GM19397 (cell line): ENCODE measurements around the gene C6orf89.

ENCODE experiments used
- ATAC-seq: cut with Tn5 transposase; IDR thresholded peaks from one replicate; pipeline ENCODE4 v1.9.1; 2021; ENCODE audit warnings: mild to moderate bottlenecking, moderate library complexity; ENCODE audit not compliant: unreplicated experiment

C6orf89 gene

DNA sequence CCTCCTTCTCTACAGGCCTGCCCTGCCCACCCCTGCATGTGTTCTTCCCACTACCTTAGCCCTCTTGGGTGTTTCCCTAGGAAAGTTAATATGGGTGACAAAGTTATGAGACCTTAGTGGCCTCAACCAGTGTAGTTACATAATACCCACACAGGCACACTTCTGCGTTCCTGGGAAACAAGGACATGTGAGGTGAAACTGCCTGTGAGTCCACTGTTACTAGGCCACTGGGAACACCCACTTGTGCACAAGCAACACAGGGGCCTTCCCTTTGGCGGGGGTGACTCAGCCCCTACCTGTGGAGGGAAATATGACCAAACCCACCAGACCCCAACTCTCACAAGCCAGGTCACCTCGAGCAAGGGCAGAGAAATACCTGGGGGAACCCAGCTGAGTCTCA lies 81.5 kb downstream of the C6orf89 start:
- no peak for ATAC-seq

DNA sequence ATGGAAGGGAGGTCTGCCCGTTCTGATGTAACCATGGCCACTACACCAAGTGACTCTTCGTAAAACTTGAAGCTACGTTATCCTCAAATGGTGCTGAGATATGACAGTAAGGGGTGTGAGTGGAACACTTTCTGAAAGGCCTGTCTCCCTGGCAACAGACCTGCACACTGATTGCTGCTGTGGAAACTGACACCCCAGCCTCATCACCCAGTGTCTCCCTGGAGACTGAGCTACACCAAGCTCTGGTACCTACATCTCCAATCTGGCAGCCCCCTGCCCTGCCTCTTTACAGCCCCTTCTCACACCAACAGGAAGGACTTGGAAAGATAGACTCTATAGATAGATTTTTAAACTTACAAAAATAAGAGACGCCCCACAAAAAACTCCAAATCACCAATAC lies 82.0 kb downstream of the C6orf89 start:
- ATAC-seq = no peak

DNA sequence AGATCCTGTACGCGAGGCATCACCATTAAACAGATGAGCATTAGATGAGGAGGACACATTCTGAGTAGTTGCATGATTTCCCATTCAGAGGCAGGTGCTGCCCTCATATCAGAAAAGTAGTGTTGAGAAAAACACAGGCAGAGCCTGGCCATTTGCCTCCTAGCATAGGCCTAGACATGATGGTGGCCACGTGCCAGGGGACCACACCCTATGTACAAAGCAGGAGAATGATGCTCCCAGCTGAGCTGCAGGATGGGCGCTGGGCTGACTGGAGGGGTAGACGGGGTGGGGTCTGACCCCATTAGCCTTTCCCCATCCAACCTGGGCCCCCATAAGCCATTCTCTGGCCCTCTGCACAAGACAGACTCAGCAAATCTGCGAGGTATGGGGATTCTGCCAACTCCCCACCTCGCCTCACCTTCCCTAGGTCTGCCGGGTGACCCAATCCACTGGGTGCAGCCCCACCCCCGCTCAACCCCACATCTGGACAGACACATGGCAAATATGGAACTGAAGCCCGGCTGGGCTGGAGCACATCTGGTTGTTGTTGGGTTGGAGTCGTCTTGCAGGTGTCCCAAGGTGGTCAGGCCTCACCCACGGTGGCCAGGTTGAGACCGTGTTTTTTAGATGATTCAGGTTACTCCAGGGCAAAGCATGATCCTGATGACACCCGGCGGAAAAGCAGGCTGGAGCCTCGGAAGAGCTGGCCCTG lies 82.7 kb downstream of the C6orf89 start:
- ATAC-seq = no peak

DNA sequence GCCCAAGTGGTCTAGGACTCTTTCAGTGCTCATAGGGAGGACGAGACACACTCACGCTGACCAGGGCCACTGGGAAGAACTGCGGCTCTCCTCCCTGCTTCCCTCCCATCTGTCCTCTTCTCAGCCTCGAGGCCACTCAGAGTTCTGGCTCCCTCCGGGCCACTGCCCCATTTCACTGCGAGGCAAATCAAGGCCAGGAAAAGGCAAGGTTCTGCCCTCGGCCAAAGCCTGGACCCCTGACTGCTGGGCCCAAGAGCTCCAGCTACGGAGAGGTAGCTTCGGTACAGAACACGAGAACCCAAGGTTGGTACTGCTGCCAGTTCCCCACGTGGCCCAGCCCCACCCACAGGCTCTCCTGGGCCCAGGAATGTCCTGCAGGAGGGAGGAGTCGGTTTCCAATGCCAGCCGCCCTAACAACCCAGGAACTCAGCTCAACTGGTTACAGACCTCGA lies 83.5 kb downstream of the C6orf89 start:
- no peak for ATAC-seq

DNA sequence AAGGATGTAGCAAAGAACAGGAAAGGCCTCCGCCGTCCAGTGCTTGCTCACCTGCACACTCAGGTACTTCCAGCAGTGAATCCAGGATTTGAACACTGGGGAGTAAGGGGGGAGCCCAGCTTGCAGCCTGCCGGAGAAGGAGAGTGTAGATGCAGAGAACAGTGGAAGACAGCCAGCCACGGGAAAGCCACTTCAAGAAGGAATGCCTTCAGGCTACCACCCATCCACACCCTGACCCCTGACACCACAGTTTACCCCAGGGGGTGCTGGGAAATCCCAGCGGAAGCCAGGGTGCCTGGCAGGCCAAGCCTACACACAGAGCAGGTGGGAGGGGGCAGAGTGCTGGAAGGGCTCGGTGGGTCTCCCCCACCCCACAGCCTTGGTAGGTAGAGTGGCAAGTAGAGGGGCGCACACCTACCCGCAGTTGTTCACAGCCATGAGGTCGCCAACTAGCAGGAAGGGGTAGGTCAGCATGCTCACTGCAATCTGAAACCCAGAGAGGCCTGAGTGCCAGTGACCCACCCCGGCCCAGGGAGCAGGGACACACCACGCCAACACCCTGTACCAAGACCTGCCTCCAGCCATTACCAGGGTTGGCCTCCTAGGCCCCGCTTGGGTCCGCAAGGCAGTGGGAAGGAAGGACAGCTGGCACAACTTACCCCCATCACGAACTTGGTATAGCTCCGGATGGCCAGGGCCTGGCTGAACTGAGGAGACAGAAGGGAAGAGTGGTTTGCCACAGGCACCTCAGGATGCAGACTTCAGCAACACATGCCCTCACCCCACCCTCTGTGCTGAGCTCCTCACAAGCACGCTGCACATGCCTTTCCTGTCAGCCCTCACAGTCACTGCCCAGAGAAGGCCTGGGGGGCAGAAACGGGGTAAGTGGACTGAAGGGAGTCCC lies 84.5 kb downstream of the C6orf89 start:
- no peak for ATAC-seq

DNA sequence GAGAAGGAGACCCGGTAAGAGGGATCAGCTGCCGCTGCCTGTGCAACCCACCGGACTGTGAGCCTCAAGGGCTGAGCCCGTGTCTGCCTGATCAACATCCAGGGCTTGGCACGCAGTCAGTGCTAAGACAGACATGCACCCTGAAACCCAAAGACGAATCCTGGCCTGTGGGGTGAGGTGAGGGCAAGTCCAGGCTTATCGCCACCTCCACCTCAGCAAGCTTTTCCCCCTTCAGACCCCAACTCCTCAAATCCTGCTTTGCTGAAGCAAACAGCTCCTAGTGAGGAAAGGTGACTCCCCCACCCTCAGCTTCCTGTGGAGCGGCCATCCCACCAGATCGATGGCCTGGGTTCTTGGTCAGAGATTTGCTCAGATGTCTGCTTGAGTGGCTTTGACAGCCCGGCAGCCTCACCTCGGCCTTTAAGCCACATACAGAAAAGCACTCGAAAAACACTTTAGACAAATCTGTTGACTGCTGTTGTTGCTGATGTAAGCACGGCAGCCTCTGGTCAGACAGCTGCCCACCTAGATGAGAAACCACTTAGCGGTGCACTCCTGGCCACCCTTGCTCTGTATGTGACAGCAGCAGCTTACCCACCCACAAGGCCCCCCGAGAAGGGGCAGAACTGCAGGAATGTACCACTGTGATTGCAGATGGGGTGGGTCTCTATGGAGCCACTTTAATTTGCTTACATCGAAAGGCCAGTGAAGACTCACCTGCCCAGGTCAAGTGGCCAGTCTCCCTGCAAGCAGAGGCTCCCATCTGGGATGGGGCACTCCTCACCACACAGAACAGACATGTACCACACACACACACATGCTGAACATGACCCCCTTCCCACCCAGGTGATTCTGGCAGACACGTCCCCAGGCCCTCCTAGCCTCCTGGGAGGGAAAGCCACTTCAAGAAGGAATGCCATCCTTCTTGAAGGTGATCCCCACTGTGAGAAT lies 85.4 kb downstream of the C6orf89 start:
- ATAC-seq = no peak

DNA sequence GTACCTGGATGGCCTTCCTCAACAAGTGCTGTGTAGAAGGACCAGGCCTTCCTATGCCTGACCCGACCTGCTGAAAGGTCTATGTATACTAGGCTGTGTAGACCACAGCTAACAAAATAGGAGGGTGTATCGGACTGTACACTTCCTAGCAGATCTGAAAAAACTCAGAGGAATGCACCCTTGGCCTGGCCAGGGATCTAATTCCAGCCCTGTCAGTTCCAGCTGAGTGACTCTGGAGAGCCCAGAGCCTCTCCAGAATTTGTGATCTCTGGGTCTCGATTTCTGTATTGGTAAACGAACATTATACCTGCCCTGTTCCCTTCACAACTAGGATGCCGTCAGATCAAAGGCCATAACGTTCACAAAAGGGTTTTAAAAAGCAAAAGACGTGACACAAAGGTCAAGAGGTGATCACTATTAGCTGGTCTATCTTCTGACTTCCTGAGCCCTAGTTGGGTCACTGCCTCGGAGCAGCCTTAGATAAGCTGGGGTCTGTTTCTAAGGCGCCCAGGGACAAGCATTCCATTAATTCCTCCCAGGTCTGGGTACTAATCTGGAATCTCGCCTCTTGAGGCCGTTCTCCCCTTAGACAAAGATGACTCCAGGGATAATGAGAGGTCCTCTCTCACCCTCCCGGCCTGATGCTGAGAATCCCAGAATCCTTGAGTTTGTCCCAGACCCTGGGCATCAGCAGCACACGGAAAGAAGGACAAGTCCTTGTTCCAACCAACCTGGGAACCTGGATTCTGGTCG lies 86.3 kb downstream of the C6orf89 start:
- ATAC-seq = no peak

DNA sequence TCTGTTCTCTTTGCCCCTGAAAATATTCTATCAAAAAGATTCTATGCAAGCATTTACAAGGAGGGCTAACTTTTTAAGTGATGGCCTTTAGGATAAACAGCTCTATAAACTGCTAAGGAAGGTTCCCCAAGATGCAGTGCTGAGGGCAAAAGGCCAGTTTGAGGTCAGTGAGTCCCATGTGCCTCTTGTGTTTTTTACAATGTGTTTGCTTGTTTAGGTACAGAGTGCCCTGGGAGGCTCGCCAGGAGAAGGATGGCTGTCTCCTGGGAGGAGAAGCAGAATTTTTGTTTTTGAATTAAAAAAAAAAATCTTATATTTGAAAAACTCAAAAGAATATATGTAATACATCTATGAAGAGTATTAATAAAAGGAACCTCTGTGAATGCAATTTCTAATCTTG lies 87.4 kb downstream of the C6orf89 start:
- no peak for ATAC-seq

DNA sequence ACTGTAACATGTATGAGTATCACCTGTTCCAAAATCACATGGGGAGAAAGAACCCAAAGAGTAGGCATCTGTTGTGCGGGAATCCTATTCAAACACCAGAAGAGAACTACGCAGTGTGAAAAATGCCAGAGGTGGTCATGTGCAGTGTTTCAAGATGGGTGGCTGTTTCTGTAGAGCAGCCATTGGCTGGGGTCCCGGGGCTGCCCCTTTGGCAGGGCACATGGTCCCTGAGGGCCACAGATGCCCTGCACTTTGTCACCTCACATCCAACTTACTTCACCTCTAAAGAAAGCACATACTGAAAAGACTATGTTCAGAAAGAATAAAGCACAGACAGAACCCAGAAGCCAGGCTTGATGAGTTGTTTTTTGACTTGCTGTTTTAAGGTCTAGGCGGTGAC lies 87.9 kb downstream of the C6orf89 start:
- no peak for ATAC-seq

DNA sequence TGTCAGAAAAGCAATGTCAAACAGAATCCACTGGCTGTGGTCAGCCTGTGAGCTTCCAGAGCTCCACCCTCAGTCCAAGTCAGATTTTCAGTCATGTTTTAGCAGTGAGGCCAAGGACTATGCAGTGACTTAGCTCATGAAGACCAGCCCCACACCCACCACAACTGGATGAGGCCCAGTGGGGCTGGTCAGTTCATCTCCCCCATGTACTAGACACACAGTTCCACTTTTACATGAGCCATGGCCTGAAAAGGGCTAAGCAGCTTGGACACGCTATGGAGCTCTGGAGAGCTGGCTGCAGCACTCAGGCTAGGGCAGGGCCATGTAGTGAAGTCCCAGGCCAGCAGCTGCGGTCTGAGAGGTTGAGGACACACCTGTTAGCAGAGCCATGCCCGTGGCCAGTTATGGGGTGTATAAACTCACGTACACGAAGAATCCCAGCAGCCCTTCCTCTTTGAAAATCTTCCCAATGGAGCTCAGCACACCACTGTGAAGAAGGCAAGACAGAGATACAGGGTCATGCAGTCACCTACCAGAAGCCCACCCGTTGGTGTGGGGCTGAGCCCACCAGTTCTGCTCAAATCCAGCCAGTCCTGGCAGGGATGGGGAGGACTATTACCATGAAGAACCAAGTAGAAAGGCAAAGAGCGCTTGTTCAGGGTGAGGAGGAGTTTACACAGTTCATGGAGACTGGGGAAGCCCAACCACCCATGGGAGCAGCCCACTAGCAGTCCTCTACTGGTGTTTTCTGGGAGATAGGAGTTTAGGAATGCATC lies 89.7 kb downstream of the C6orf89 start:
- ATAC-seq = no peak

DNA sequence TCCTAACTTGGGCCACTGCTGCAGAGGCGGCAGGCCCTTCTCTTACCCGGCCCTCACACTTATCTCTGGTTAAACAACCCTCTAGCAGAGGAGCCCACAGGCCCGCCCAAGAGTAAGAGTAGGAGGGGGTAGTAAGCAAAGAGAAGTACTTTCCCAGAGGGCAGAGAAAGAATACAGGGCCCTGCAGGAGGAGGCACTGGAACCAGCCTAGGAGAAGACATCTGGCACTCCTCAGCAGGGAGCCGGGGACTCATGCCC lies 90.2 kb downstream of the C6orf89 start:
- no peak for ATAC-seq

DNA sequence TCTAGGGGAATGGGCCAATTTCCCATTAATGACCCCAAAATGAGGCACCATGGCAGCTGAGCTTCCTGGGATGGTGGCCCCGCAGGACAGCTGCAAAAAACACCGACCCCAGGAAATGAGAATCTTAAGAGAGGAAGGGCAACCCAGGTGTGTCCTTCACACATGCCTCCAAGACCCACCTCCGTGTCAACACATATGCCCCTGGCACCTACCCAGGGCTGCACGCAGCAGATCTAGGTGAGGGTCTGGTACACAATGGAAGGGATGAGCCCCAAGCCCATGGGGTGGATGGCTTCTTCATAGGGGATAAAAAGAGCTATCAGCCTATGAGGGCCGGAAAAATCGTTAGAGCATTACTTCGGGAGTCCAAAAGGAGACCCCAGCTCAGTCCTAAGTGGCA lies 90.8 kb downstream of the C6orf89 start:
- no peak for ATAC-seq

DNA sequence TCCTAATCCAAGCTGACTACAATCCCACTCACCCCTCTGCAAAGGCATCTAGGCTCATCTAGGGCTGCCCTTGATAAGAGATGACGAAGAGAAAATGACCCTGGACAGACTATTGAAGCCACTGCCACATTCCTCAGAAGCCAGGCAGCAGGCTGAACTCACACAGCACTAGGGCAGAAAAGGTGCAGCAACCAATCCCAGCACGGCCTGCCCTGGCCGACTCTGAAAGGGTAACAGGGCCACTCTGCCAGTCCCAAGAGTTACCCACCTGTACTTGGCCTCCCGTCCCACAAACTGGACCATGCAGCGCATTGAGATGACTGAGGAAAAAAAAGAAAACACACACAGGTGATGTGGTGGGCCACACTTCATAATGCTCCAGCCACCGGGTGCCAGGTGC lies 91.2 kb downstream of the C6orf89 start:
- no peak for ATAC-seq

DNA sequence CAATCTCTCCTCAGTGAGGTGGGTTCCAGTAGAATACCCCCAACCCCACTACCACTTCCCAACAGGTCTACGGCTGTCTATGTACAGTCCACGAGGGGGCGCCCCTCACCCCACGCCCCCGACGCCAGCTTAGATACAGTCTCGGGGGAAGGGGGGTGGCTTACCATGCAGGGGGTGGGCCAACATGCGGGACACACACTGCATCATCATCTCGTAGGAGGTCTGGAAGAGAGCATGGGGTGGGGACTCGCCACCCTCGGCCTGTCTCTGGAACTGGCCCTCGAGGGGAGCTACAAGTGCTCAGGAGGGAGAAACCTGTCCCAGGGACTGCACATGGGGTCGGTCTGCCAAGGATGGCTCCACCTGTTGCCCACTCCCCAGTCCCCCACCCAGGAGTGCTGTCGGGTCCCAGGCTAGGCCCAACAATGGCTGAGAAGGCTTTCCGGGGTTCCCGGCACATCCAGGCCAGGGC lies 91.8 kb downstream of the C6orf89 start:
- no peak for ATAC-seq
